Body of pancreas (tissue), 4 donors: Measurements from ENCODE around the gene DPPA4. TPM values are rescaled to one million over a fixed set of nuclear protein-coding genes. Genes with fewer than 3 reads are reported as not detected.

Experiments used
- ATAC-seq: fragments of 150-250 bp; one replicate; pipeline ENCODE4 v1.9.1; 2016
- DNase-seq, 4 donors: peaks; one replicate each; pipeline ENCODE4 v3.0.0-alpha.2; 2019
- H3K27ac ChIP-seq, 4 donors: fragments of 200-600 bp; sonication (generic); 1 replicate in 3 of 4; 2 replicates in 1 of 4; pipeline versions ENCODE4 v1.5.1 to v1.6.1; 2016 to 2019; ENCODE audit warnings: mild to moderate bottlenecking in 1 of 4, mixed read lengths in 1 of 4, moderate library complexity in 1 of 4
- H3K27me3 ChIP-seq, 2 donors: fragments of 200-600 bp; sonication (generic); one replicate each; pipeline ENCODE4 v1.6.0; 2016; ENCODE audit warnings: mild to moderate bottlenecking in 1 of 2
- H3K36me3 ChIP-seq, 2 donors: fragments of 200-600 bp; sonication (generic); replicated peaks in 1 of 2; 2 replicates each; pipeline ENCODE4 v1.5.1; 2016; ENCODE audit warnings: low read depth in 2 of 2; ENCODE audit not compliant: insufficient read depth in 1 of 2
- H3K4me1 ChIP-seq: fragments of 200-600 bp; sonication (generic); one replicate; pipeline ENCODE4 v1.6.0; 2016
- H3K4me3 ChIP-seq, 2 donors: fragments of 200-600 bp; sonication (generic); 1 replicate in 1 of 2; 2 replicates in 1 of 2; pipeline ENCODE4 v1.5.1; 2016 to 2019
- H3K9me3 ChIP-seq, 3 donors: fragments of 200-600 bp; sonication (generic); 1 replicate in 2 of 3; 2 replicates in 1 of 3; pipeline ENCODE4 v1.5.1; 2016
- POLR2A ChIP-seq, 3 donors: fragments of 450-650 bp; IDR thresholded peaks; one replicate each; pipeline ENCODE4 v1.6.1; 2016; ENCODE audit warnings: antibody characterized with exemption in 3 of 3, mild to moderate bottlenecking in 2 of 3
- WGBS, 2 donors: methylation state at CpG; one replicate each; pipeline ENCODE4 v1.1.5; 2017; 5-methylcytosine and 5-hydroxymethylcytosine counted together
- intact Hi-C: fragments of 100-400 bp; cut with DNase I; formaldehyde crosslinking; loops from one replicate; pipeline ENCODE4 v1.15.1; 2023
- total RNA-seq, 2 donors: library from RNA; depleted of rRNA; stranded (reverse); fragments of >200 nt; gene quantifications; one replicate each; pipeline ENCODE4 v1.1.0, GENCODE V29; 2016
- TF ChIP-seq, protein P1 (sequence below), 7 experiments: fragments of 450-650 bp in 4 of 7; fragments of 200-600 bp in 3 of 7; sonication (generic) in 3 of 7; IDR thresholded peaks; one replicate each; pipeline ENCODE4 v1.5.1; 2016 to 2019; ENCODE audit warnings: antibody characterized with exemption in 7 of 7

DPPA4 gene
- total RNA-seq, 2 donors from 2014 or later = not detected

GRCh38 chr3:109330405-109330804, 6.9 kb downstream of the DPPA4 start:
- H3K36me3 ChIP-seq = no peaks in the 10 kb centered on the region
- no peak for DNase-seq
- no peaks in the 10 kb centered on the region for H3K27me3 ChIP-seq
- no peak overlapping the region for H3K4me3 ChIP-seq
- H3K27ac ChIP-seq = no peak overlapping the region
- TF ChIP-seq, protein P1, sequence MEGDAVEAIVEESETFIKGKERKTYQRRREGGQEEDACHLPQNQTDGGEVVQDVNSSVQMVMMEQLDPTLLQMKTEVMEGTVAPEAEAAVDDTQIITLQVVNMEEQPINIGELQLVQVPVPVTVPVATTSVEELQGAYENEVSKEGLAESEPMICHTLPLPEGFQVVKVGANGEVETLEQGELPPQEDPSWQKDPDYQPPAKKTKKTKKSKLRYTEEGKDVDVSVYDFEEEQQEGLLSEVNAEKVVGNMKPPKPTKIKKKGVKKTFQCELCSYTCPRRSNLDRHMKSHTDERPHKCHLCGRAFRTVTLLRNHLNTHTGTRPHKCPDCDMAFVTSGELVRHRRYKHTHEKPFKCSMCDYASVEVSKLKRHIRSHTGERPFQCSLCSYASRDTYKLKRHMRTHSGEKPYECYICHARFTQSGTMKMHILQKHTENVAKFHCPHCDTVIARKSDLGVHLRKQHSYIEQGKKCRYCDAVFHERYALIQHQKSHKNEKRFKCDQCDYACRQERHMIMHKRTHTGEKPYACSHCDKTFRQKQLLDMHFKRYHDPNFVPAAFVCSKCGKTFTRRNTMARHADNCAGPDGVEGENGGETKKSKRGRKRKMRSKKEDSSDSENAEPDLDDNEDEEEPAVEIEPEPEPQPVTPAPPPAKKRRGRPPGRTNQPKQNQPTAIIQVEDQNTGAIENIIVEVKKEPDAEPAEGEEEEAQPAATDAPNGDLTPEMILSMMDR (IDR thresholded peaks at IDR 0.05) = no peak
- TF ChIP-seq POLR2A (IDR thresholded peaks at IDR 0.05) = no peak
- ATAC-seq = no peak
- intact Hi-C loops = no loop called here
- H3K4me1 ChIP-seq = no peaks in the 10 kb centered on the region
- WGBS, 2 donors = 64 to 80% methylated on average over 7 of the region's 7 CpGs
- H3K9me3 ChIP-seq = no peaks in the 10 kb centered on the region

DNA sequence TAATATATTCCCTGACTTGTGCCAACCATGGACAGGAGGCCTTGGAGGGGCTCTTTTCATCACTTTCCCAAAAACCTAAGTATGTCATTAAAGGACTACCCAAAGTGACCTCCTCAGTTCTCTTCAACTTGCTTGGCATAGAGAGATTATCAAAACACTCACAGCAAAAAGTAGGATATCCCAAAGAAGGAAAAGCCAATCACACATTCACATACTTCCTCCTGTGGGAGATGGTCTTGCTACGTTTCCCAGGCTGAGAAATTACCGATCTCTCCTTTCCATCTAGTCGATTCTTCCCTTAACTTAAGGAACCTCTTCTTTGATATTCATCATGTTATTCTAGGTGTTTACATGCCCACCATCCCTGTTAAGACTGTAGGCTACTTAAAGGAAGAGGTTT, 9.1 kb downstream of the DPPA4 start:
- no peak for ATAC-seq
- no peaks in the 10 kb centered on the region for H3K27me3 ChIP-seq
- no peaks in the 10 kb centered on the region for H3K9me3 ChIP-seq
- no peak for DNase-seq
- TF ChIP-seq, protein P1 (IDR thresholded peaks at IDR 0.05) = no peak
- TF ChIP-seq POLR2A (IDR thresholded peaks at IDR 0.05) = no peak
- H3K4me3 ChIP-seq = no peak overlapping the region
- intact Hi-C loops = no loop called here
- no peak overlapping the region for H3K27ac ChIP-seq
- 66 to 74% methylated on average over 3 of the region's 3 CpGs for WGBS, 2 donors
- no peaks in the 10 kb centered on the region for H3K36me3 ChIP-seq
- no peaks in the 10 kb centered on the region for H3K4me1 ChIP-seq

GRCh38 chr3:109325657-109326056, 11.7 kb downstream of the DPPA4 start:
- H3K4me3 ChIP-seq = no peak overlapping the region
- no peaks in the 10 kb centered on the region for H3K4me1 ChIP-seq
- DNase-seq (no peak), ATAC-seq (no peak)
- intact Hi-C loops = no loop called here
- H3K36me3 ChIP-seq = no peaks in the 10 kb centered on the region
- TF ChIP-seq, protein P1 (IDR thresholded peaks at IDR 0.05) = no peak
- TF ChIP-seq POLR2A (IDR thresholded peaks at IDR 0.05) = no peak
- no peaks in the 10 kb centered on the region for H3K9me3 ChIP-seq
- no peaks in the 10 kb centered on the region for H3K27me3 ChIP-seq
- no peak overlapping the region for H3K27ac ChIP-seq
- 56 to 58% methylated on average over 3 of the region's 3 CpGs for WGBS, 2 donors

GRCh38 chr3:109325109-109325508, 12.2 kb downstream of the DPPA4 start:
- DNase-seq (no peak), ATAC-seq (no peak)
- Histone ChIP-seq H3K27ac (no peak overlapping the region), H3K4me3 (no peak overlapping the region), H3K27me3 (no peaks in the 10 kb centered on the region), H3K9me3 (no peaks in the 10 kb centered on the region), H3K4me1 (no peaks in the 10 kb centered on the region), H3K36me3 (no peaks in the 10 kb centered on the region)
- TF ChIP-seq POLR2A (IDR thresholded peaks at IDR 0.05) = no peak
- TF ChIP-seq, protein P1 (IDR thresholded peaks at IDR 0.05) = no peak
- 40 to 65% methylated on average over 1 to 5 of the region's 5 CpGs for WGBS, 2 donors
- intact Hi-C loops = no loop called here

DNA sequence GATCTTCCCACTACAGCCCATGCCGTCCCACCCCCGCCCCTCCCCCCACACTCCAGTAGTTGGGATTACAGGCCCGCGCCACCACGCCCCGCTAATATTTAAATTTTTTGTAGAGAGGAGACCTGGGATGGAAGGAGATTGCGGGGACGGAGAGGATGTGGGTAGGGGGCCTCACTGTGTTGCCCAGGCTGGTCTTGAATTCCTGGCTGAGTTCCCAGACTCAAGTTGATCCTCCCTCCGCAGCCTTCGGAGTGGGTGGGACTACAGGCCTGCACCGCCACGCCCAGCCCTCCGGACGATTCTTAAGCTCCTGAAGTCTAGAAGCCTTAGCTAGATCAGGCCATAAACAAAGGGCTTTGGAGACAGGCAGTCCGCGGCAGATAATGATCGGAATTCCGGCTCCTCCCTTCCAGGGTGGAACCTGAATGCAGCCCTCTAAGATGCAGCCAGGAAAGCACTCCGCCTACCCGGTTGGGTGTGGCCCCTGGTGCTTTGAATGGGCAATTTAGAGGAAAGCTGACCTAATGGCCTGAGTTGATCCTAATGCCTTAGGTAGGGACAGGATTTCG, 21.1 kb downstream of the DPPA4 start, which contains the start of gene DPPA2:
TSS of gene DPPA2 (minus strand) at position 356 of the 569 bp plus-strand sequence. CDS start 1,975 bp downstream, outside the sequence.
- Histone ChIP-seq H3K27ac (no peak within 1 kb of the TSS), H3K9me3 (no peaks in the 10 kb centered on the region), H3K4me3 (no peak within 1 kb of the TSS), H3K27me3 (no peaks in the 10 kb centered on the region), H3K4me1 (no peaks in the 10 kb centered on the region), H3K36me3 (no peaks in the 10 kb centered on the region)
- TF ChIP-seq, protein P1 (IDR thresholded peaks at IDR 0.05) = no peak
- no peak for TF ChIP-seq POLR2A (IDR thresholded peaks at IDR 0.05)
- intact Hi-C loops = no loop called here
- no peak for ATAC-seq
- WGBS, 2 donors = 77 to 80% methylated on average over 6 to 19 of the region's 21 CpGs
- no peak for DNase-seq
